ENCODE data around the gene TET1.

DNA sequence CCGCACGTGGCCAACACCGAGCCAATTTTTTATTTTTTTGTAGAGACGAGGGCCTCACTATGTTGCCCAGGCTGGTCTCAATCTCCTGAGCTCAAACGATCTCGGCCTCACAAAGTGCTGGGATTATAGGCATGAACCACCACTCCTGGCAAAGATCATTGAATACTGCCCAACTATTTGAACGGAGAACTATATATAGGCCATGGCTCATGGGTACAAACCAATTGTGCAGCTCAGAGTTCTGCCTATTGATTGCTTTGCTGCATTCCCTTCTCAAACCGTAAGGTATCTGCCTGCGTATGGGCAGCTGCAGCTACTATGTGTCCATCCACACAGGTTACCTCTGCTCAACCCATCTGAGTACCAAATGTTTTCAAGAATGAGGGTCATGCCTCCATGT, 23.2 kb upstream of the TET1 start:
- TF ChIP-seq, protein P1, sequence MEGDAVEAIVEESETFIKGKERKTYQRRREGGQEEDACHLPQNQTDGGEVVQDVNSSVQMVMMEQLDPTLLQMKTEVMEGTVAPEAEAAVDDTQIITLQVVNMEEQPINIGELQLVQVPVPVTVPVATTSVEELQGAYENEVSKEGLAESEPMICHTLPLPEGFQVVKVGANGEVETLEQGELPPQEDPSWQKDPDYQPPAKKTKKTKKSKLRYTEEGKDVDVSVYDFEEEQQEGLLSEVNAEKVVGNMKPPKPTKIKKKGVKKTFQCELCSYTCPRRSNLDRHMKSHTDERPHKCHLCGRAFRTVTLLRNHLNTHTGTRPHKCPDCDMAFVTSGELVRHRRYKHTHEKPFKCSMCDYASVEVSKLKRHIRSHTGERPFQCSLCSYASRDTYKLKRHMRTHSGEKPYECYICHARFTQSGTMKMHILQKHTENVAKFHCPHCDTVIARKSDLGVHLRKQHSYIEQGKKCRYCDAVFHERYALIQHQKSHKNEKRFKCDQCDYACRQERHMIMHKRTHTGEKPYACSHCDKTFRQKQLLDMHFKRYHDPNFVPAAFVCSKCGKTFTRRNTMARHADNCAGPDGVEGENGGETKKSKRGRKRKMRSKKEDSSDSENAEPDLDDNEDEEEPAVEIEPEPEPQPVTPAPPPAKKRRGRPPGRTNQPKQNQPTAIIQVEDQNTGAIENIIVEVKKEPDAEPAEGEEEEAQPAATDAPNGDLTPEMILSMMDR (IDR thresholded peaks at IDR 0.05), result no peak
- no peak for TF ChIP-seq POLR2AphosphoS5 (IDR thresholded peaks at IDR 0.05)
